Subcutaneous adipose tissue (tissue), 4 donors: Measurements from ENCODE around the gene PSEN1. TPM values are rescaled to one million over a fixed set of nuclear protein-coding genes. Genes with fewer than 3 reads are reported as not detected.

Experiments
- total RNA-seq, 4 donors: library from RNA; depleted of rRNA; stranded (reverse); fragments of >200 nt; gene quantifications; one replicate each; pipeline ENCODE4 v1.1.0, GENCODE V29; 2016
- TF ChIP-seq, protein P1 (sequence below): fragments of 450-650 bp; IDR thresholded peaks from one replicate; pipeline ENCODE4 v1.5.1; 2016; ENCODE audit warnings: low read depth, mild to moderate bottlenecking, control low read depth, antibody characterized with exemption, moderate library complexity

The PSEN1 gene
- total RNA-seq, 4 donors from 2014 or later = 58.4 to 87.5 (median 69.9) TPM

DNA sequence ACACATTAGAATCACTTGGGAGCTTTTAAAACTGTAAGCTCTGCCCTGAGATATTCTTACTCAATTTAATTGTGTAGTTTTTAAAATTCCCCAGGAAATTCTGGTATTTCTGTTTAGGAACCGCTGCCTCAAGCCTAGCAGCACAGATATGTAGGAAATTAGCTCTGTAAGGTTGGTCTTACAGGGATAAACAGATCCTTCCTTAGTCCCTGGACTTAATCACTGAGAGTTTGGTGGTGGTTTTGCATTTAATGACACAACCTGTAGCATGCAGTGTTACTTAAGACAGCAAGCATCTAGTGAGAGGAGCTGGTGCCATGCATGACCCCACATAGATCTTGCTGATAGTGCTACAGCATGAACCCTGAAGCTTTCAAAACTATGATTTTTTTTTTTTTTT, 81.1 kb downstream of the PSEN1 start:
- TF ChIP-seq, protein P1, sequence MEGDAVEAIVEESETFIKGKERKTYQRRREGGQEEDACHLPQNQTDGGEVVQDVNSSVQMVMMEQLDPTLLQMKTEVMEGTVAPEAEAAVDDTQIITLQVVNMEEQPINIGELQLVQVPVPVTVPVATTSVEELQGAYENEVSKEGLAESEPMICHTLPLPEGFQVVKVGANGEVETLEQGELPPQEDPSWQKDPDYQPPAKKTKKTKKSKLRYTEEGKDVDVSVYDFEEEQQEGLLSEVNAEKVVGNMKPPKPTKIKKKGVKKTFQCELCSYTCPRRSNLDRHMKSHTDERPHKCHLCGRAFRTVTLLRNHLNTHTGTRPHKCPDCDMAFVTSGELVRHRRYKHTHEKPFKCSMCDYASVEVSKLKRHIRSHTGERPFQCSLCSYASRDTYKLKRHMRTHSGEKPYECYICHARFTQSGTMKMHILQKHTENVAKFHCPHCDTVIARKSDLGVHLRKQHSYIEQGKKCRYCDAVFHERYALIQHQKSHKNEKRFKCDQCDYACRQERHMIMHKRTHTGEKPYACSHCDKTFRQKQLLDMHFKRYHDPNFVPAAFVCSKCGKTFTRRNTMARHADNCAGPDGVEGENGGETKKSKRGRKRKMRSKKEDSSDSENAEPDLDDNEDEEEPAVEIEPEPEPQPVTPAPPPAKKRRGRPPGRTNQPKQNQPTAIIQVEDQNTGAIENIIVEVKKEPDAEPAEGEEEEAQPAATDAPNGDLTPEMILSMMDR = no peak

DNA sequence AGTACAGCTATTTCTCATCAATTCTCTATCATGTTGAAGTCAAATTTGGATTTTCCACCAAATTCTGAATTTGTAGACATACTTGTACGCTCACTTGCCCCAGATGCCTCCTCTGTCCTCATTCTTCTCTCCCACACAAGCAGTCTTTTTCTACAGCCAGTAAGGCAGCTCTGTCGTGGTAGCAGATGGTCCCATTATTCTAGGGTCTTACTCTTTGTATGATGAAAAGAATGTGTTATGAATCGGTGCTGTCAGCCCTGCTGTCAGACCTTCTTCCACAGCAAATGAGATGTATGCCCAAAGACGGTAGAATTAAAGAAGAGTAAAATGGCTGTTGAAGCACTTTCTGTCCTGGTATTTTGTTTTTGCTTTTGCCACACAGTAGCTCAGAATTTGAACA, 83.8 kb downstream of the PSEN1 start:
- TF ChIP-seq, protein P1 = no peak

DNA sequence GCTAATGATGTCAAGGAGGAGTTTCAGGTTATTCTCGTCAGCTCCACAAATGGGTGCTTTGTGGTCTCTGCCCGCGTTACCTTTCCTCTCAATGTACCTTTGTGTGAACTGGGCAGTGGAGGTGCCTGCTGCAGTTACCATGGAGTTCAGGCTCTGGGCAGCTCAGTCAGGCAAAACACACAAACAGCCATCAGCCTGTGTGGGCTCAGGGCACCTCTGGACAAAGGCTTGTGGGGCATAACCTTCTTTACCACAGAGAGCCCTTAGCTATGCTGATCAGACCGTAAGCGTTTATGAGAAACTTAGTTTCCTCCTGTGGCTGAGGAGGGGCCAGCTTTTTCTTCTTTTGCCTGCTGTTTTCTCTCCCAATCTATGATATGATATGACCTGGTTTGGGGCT, 84.3 kb downstream of the PSEN1 start:
- TF ChIP-seq, protein P1 = no peak

DNA sequence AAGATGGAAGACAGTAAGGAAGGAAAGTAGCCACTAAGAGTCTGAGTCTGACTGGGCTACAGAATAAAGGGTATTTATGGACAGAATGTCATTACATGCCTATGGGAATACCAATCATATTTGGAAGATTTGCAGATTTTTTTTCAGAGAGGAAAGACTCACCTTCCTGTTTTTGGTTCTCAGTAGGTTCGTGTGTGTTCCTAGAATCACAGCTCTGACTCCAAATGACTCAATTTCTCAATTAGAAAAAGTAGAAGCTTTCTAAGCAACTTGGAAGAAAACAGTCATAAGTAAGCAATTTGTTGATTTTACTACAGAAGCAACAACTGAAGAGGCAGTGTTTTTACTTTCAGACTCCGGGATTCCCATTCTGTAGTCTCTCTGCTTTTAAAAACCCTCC, 85.6 kb downstream of the PSEN1 start:
- TF ChIP-seq, protein P1 = no peak

DNA sequence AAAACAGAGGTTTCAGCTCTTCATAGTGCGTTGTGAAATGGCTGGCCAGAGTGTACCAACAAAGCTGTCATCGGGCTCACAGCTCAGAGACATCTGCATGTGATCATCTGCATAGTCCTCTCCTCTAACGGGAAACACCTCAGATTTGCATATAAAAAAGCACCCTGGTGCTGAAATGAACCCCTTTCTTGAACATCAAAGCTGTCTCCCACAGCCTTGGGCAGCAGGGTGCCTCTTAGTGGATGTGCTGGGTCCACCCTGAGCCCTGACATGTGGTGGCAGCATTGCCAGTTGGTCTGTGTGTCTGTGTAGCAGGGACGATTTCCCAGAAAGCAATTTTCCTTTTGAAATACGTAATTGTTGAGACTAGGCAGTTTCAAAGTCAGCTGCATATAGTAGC, 86.7 kb downstream of the PSEN1 start:
- TF ChIP-seq, protein P1 = no peak

DNA sequence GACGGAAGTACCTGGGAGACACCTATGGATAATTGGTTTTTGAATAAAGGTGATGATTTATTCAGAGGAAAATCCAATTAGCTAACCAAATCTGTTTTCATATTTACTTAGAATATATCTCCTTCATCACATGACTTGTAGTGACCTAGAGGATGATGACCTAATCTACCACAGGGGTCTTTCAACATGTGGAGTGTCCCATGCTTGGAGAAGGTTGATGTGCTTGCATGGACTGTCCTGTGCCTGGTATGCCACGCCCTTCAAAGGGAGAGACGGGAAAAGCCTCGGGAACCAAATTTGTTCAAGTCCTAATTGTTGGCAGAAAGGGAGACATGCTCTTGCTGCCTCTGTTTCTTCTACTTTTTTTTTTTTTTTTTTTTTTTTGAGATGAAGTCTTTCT, 89.2 kb downstream of the PSEN1 start:
- TF ChIP-seq, protein P1 = no peak

DNA sequence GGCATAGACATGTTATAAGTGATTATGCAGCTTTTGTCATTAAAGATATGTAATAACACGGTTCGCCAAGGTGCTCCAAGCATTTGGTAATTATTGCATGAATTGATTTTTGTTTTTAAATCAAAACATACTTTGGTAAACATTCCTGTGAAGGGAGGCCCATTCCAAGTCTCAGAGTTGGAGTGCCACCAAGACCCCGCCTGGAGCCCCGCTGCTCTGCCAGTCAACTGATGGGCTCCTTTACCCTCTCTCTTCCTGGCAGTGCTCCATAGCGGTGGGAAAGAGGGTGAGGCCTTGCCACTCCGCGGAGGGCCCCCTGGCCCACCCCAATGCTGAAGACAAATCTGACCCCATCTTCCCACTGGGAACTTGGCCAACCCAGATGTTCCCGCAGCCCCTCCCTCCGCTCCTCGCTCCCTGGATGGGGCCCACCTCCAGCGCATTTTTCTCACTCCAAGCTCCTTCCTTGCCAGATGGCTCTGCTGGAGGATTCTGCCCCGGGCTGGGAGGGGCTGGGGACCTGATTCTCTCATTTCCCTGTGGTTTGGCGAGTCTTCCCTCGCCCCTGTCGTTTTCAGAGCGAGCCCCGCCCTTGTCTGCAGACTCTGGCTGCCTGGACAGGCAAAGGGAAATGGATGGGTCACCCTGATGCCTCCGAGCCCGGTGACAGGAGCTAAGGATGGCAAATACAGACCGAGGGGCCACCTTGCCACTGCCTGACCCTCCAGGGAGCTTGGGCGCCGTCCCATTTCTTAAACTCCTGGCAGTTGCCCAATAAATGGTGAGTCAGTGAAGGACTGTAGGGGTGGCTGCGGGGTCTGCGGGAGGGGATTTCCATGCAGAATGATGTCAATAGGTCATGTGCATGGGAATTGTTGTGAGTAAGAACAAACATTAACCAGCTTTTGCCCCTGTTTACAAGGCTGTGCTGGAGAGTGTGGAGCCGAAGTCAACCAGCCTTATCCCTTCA, 91.8 kb downstream of the PSEN1 start:
- TF ChIP-seq, protein P1 = no peak
